Epidermal melanocyte (primary cell): ENCODE results near the gene HDAC9.

Experiments
- DNase-seq: peaks from one replicate; pipeline ENCODE4 v3.0.0; 2011; ENCODE audit warnings: low spot score; ENCODE audit not compliant: insufficient read length

Gene HDAC9

GRCh38 chr7:18580950-18581349, 85.4 kb downstream of the HDAC9 start:
- no peak for DNase-seq

DNA sequence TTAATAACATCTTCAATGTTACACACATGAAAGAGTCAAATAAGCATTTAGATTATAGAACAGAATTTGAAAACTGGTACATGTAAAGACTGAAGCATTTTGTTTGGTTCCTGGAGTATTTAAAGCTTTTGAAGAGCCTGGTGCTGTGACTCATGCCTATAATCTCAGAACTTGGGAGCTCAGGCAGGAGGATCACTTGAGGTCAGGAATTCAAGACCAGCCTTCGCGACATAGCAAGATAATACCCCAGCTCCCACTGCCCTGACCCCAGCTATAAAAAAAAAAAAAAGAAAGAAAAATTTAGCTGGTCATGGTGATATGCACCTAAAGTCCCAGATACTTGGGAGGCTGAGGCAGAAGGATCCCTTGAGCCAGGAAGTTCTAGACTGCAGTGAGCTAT, 87.8 kb downstream of the HDAC9 start:
- no peak for DNase-seq

DNA sequence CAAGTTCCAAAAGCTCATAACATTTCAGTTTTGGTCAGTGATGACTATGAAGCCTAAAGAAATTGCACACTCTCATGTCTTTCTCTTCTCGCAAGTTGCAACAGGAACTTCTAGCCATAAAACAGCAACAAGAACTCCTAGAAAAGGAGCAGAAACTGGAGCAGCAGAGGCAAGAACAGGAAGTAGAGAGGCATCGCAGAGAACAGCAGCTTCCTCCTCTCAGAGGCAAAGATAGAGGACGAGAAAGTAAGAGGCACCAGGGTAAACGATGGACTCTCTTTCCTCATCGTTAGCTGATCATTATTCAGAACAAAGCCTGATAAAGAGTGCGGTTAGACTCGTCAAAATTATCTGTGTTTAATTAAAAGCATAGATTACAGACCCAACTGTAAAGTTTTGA, 94.7 kb downstream of the HDAC9 start:
- no peak for DNase-seq

DNA sequence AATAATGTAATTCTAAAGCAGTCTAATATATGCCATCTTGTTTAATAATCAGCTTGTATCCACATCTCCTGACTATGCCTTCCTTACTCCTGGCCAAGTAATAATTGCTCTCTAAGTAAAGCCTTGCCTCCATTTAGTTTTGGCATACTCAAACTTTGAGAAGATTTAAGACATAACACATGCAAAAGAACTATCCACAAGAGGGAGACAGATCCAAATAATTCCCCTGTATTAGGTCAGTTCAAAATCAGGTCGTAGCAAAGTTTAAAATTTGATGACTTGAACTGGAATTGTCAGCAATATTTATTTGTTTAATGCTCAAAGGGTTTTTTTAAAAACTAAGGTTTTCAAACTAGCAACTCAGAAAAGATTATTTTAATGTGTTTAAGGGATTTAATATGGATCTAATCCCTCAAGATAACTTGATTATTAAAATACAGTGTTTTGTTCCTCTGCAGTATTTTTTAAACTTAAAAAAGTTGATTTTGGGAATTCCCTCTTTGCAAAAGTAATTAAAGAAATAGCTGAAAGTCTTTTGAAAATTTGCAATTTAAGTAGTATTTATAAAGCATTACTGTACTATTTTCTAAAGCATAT, 95.3 kb downstream of the HDAC9 start:
- DNase-seq: no peak

GRCh38 chr7:18593602-18594279, 98.2 kb downstream of the HDAC9 start:
- DNase-seq: no peak

DNA sequence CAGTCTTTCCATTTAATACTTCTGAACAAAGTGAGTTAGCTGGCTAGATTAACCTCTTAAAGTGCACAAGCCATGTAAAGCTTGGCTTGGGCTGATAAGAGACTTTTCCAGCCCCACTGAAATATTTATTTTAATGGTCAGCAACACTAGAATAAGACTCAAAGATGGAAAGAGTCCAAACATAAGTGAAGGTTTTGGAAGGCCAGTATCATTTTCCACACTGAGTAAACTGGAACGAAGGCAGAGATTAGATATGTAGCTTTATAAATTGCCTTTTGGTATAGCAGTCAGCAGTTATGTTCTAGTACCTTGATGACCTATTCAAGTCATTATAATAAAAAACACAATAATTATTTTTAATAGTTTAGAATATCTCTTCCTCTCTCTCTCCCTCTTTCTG, 102.2 kb downstream of the HDAC9 start:
- no peak for DNase-seq

DNA sequence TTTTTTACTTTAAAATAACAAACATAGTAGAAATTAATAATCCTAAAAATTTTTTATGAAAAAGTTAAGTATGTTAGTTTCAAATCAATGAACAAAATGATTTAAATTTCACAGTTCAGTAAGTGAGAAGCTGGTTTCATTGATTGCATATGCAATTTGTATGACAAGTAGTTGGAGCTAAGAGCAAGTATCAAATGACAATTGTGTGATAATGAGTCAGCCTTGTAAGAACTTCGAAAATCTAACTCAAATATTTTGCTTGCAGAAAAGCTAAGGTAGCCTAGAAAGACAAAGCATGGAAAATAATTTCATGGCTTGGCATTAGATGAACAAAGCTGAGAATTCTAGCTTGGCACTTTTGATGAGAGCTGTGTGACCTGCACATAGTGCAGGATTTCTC, 111.5 kb downstream of the HDAC9 start:
- no peak for DNase-seq

DNA sequence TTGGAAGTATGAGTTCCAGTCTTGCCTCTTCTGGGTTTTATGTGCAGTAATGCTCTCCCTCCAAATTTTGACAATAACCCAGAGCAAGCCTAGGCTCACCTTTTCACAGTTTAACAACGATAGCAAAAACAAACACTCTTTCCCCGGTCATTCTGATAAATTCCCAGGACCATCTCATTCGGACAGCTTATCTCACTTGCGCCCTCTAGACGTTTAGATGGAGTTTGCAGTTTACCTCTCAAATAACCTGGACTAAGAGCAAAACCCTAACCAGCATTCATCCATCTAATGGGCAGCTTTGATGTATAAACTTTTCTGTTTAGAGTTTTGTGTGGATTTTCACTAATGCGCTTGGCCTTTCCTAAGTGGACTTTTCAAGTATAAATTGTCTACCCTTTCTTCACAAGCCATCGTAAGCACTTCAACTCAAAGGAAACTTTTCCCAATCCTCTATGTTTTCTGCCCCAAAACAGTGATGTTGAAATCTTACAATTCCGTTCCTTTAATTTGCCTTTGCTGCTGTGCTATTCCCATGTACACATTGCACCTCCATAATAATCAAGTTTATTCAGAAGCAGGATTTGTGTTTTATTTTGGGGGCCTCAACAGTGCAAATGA, 114.9 kb downstream of the HDAC9 start:
- no peak for DNase-seq

- DNase-seq: no peak
Observed at GRCh38 chr7:18614841-18615240, 119.3 kb downstream of the HDAC9 start.

GRCh38 chr7:18619311-18619710, 123.8 kb downstream of the HDAC9 start:
- DNase-seq: no peak

DNA sequence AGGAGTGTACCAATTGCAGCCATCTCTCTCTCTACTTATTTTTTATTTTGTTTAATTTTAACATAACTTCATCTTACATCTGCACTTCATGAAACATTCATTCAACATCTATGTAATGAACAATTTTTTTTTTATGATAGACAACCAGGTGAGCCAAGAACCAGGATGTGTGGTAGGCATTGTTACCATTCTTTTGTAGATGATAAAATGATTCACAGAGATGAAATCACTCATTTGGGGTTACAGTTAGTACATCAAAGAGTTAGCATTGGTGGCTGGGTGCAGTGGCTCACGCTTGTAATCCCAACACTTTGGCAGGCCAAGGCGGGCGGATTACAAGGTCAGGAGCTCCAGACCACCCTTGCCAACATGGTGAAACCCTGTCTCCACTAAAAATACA, 127.8 kb downstream of the HDAC9 start:
- no peak for DNase-seq

DNA sequence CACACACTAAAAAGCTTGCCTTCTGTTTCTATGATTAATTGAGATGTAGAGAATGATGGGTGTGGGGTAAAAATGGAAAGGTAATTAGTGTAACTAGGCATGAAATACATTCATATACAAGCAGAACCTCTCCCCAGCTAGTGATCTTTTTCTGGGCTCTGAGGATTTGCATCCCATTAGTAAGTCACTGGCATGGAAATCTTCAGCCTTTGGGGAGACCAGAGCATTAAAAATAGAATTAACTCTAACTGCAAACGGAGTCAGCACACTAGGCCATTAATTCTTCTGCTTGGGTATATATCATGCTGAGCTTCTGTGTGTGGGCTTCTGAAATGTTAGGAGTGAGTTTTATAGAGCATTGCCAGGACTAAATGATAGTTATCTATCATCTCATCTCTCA, 128.9 kb downstream of the HDAC9 start:
- no peak for DNase-seq

DNA sequence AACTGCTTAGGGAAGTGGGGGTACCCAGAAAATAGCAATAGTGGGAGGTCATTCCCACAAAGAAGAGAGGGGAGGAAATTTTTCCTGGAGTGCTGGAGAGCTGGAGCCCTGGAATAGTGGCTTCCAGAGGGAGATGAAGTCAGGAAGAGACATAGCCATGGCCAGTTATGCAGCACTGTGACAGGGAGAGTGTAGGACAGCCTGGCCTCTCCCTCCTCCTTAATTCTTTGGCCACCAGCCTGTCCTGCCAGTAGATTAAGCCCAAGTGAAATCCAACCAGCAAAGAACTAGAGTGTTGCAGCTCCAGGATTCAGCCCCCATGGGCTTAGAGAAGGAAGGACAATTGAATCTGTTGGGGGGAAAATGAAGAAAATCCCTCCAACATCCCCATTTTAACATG, 130.5 kb downstream of the HDAC9 start:
- DNase-seq: no peak

DNA sequence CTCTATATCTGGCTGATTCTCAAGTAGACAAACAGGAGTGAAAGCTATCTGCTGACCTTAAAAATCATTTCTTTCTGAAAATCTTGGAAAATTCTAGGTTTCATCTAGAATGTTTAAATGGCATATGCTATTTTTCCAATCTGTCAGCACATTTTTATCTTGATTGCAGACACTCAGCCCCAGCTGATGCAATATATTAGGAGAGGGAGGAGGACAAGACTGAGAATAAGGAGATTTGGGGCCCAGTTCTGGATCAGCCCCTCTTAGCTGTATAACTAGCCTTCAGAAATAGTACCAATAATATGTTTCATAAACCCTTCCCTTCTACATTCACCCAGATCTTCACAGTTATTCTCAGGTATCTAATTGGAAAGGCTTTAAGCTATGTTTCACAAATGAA, 131.2 kb downstream of the HDAC9 start:
- DNase-seq: no peak

DNA sequence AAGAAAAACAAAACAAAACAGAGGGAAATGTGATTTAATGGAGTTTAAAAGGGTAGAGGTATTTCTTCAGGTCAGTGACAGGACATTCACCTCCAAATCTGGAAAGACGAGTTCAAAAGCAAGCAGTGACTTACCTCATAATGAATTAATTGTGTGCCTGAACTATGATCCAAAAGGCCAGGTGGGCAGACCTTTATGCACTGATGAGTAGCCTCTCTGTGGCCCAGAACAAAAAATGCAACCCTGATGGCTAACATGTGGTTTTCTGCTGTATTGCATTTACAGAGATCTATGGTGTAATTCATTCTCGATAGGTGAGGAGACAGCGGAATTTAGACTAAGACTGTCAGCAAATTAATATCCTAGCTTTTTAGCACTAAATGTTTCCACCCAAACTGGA, 142.0 kb downstream of the HDAC9 start:
- no peak for DNase-seq

GRCh38 chr7:18638594-18639452, 143.3 kb downstream of the HDAC9 start:
- no peak for DNase-seq

DNA sequence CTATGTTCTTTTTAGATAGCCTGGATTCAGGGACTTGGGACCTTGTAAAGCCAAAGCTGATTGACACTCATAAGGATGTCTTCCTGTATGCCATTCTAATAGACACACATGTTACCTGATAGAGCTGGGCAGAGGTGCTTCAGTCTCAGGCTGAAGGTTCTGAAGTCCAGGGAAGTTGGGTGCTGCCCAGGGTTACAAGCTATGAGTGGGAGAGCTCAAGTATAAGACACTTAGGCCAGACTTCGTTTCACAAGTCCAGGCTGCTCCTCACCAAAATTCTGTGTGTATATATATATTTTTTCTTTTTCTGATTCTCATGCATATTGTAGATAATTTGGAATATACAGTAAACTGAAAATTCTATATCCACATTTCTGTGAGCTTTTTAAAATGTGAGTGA, 144.2 kb downstream of the HDAC9 start:
- DNase-seq: no peak

GRCh38 chr7:18644981-18645380, 149.4 kb downstream of the HDAC9 start:
- DNase-seq: no peak

DNA sequence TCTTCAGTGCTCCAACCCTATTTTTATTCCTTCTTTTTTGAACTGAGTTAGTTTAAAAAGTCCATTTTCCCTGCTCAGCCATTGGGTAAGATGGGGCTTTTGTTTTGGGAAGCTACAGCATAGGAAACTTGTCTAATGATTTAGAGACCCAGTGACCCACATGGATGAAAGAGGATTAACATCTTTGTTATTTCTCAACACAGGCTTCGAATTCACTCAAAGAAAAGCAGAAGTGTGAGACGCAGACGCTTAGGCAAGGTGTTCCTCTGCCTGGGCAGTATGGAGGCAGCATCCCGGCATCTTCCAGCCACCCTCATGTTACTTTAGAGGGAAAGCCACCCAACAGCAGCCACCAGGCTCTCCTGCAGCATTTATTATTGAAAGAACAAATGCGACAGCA, 152.0 kb downstream of the HDAC9 start:
- no peak for DNase-seq

DNA sequence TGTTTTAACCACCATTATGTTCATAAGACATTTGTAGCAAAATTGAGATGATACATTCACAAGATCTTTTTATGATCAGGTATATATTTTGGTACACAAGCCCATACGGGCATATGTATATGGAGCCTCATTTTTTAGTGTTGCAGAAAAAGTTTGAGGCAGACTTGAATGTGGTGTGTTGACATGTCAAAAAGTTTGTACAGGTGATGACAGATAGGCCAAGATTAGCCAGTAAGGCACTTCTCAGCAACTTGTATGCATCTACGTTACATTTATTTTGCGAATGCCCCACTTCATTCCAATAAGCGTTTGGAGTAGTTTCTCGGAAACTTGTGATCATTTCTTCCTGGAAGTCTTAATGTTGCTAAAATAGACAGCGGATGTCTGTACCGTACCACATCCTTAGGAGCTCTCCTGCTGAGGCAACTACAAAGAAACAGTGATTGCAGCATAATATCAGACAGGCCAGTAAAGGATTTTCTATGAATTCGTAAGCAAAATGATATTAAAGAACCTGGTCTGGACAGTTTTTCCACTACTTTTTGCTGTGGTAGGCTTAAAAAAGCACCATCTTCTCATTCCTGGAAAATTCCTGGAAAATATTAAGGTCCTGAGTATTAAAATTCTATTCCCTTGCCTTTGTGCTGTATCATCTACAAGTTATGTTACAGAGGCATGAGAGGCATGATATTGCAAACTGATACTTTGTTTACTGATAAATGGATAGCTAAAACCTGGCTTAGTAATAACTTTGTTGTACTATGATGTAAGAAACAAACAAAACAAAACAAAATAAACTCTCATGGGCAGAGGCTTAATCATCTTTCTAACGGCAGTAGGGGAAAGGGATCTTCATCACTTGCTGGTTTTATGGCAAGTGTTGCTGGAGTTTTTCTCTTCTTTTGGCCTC, 153.6 kb downstream of the HDAC9 start:
- no peak for DNase-seq
